CD4-positive, alpha-beta T cell treated with Interleukin-4 for 4 hours (primary cell): ENCODE results near the gene ZDHHC11B.
"Not testable (repeated sequence)": the region's sequence is repeated elsewhere in the genome, so short reads cannot be mapped to it uniquely, and the experiment has no call there.

Source experiments
- DNase-seq: peaks from one replicate; pipeline ENCODE4 v3.0.0-alpha.2; 2020

ZDHHC11B gene

GRCh38 chr5:714215-715118 is 70.1 kb downstream of the ZDHHC11B start:
- DNase-seq: not testable (repeated sequence)

GRCh38 chr5:713686-714085 is 70.8 kb downstream of the ZDHHC11B start:
- not testable (repeated sequence) for DNase-seq

GRCh38 chr5:708848-709517 is 75.5 kb downstream of the ZDHHC11B start:
- DNase-seq: not testable (repeated sequence)

- DNase-seq: not testable (repeated sequence)
Observed at GRCh38 chr5:708374-708773, 76.2 kb downstream of the ZDHHC11B start.

- DNase-seq: not testable (repeated sequence)
Observed at GRCh38 chr5:706127-706526, 78.4 kb downstream of the ZDHHC11B start.

GRCh38 chr5:696753-697702 is 87.5 kb downstream of the ZDHHC11B start:
- not testable (repeated sequence) for DNase-seq

- not testable (repeated sequence) for DNase-seq
Observed at GRCh38 chr5:696191-696590, 88.3 kb downstream of the ZDHHC11B start.

GRCh38 chr5:695475-695874 is 89.1 kb downstream of the ZDHHC11B start:
- DNase-seq: not testable (repeated sequence)

GRCh38 chr5:694042-694431 is 90.5 kb downstream of the ZDHHC11B start:
- not testable (repeated sequence) for DNase-seq

- DNase-seq: peak; percentile 76
Observed at GRCh38 chr5:693271-694041, 91.1 kb downstream of the ZDHHC11B start, which contains the start of gene TPPP. Gene TPPP (minus strand): TSS chr5:693352. CDS start chr5:678060, 15,292 bp downstream.

- not testable (repeated sequence) for DNase-seq
Observed at GRCh38 chr5:692529-693041, 91.9 kb downstream of the ZDHHC11B start.

- DNase-seq: no peak
Observed at GRCh38 chr5:691817-692528, 92.6 kb downstream of the ZDHHC11B start.

- not testable (repeated sequence) for DNase-seq
Observed at GRCh38 chr5:691049-691448, 93.5 kb downstream of the ZDHHC11B start.

GRCh38 chr5:690293-690692 is 94.2 kb downstream of the ZDHHC11B start:
- DNase-seq: not testable (repeated sequence)

GRCh38 chr5:688348-689010 is 96.0 kb downstream of the ZDHHC11B start:
- DNase-seq: not testable (repeated sequence)

- not testable (repeated sequence) for DNase-seq
Observed at GRCh38 chr5:686936-687335, 97.6 kb downstream of the ZDHHC11B start.

- not testable (repeated sequence) for DNase-seq
Observed at GRCh38 chr5:686172-686523, 98.4 kb downstream of the ZDHHC11B start.

- no peak for DNase-seq
Observed at GRCh38 chr5:685262-686171, 99.0 kb downstream of the ZDHHC11B start.

GRCh38 chr5:684751-685216 is 99.7 kb downstream of the ZDHHC11B start:
- no peak for DNase-seq
